ENCODE results near the gene DOLK.
A peak's percentile ranks its signal among the peaks of the same experiment; 100 is the strongest.

The DOLK gene

GRCh38 chr9:128933731-128934130 lies 13.7 kb downstream of the DOLK start:
- no peak for DNase-seq (ENCODE audit: low read depth, low spot score)

DNA sequence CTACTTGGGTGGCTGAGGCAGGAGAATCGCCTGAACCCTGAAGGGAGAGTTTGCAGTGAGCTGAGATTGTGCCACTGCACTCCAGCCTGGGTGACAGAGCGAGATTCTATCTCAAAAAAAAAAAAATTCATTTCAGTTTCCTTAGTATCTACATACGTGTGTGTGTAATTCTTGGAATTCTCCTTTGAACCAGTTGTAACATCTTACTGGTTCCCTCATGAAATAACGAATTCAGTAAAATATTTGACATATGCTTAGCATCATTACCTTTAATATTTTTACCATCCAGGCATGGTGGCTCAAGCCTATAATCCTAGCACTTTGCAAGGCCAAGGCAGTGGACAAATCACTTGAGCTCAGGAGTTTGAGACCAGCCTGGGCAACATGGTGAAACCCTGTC lies 17.8 kb downstream of the DOLK start:
- no peak for DNase-seq (ENCODE audit: low read depth, low spot score)

DNA sequence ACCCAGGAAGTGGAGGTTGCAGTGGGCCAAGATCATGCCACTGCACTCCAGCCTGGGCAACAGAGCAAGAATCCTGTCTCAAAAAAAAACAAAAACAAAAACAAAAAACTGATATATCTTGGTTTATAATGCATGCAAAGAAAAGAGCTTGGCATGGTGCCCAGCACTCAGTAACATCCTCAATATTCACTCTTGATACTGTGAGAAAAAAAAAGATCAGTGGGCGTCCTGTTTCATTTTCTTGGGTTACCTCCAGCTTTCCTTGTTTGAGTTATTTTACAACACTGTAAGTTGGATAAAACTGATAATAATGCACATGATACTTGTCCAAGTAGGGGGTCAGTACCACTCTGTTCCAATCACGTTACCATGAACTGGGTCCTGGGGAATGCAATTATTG lies 18.8 kb downstream of the DOLK start:
- DNase-seq (ENCODE audit: low read depth, low spot score), result no peak

DNA sequence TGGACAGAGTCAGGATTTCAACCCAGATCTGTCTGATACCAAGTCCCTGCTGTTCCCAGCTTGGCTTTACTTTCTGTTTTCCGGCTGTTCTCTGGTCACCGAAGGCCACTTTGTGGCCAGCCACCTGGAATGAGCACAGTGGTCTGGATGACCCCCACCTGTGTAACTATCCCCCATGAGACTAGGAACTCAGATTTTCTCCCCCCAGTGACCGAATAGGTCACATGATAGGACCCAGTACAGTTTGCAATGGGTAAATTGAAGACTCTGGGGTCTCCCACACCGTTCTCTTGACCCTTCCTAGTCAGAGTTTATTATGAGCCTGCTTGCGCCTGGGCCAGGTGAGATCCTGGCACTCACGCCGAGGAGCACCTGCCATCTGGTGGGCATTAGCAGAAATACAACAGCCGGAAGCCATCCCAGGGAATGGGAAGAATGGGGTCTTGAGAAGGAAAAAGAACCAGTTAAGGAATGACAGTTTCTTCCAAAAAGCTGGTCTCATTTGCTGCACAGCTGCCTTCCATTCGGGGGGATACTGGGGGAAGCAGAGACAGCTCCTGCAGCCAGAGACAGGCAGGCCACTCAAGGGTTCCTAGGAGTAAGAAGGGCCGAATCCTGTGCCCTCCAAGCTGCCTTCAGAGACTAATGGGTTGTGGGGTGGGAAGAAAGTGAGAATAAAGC lies 19.5 kb downstream of the DOLK start:
- peak; percentile 16 for DNase-seq (ENCODE audit: low read depth, low spot score)

GRCh38 chr9:128923493-128923883 lies 23.9 kb downstream of the DOLK start:
- no peak for DNase-seq (ENCODE audit: low read depth, low spot score)

DNA sequence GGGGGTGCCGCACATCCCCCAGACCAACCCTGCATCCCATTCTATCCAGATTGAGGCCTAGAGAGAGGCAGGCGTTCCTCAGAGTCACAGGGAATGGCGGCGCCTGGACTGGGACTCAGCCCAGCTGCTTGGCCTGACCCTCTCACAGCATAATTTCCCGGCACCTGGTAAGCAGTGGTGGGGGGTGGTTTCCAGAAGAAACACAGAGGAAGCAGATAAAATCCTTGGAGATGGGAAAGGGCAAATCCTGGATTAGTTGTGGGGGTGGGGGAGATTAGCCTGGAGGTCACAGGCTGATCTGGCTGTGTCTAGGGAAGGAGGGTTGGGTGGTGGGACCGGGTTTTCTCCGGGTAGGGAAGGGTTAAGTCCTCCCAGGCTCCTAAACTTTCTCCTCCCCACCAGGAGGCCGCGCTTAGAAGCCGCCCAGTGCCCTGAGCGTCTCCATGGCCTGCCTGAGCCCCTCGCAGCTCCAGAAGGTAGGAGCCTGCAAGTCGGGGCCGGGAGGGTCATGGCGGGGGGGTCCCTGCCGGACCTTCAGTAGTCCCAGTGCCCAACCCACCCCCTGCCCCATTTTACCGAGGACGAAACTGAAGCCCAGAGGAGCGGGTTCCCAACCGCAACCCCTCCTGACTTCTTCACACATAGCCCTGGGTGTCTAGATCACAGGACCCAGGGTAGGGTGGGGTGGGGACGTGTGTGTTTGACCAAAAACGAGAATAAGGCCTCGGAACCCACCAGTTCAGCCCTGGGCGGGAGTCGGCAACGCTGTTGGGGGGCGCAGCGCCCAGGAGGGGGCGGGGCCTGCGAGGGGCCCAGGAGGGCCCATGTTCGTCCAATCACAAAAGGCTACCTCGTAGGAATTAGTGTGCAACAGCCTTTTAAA lies 25.3 kb downstream of the DOLK start:
- DNase-seq (ENCODE audit: low read depth, low spot score), result no peak

DNA sequence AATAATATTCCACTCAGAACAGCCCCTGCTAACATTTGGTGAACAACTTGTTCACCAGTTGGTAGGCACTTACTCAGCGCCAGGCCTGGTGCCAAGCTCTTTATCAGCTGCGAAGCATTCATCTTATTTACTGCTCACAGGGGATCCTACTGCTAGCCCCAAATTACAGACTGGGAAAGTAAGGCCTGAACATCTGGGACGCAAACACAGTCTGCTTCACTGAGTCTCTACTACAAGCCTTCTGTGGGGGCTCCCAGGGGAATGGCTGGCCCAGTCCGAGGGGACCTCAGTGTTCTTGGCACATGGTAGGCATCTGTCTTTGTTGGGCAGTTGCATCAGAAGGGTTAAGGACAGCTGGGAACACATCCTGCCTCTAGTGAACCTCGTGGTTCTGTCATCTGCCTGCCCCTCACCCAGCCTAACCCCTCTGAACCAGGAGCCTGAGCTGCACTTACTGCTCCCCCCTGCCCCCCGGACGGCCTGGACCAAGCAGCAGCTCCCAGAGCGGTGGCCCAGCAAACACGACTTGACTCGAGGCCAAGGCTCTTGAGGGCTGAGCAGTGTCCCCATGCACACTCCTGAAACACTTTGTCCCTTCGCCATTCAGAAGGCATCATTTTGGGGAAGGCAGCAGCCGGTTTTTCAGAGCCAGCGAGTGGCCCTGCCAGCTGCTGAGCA lies 26.9 kb downstream of the DOLK start, which contains the start of gene PHYHD1:
TSS of gene PHYHD1 (plus strand) at position 602 of the 678 bp plus-strand sequence. CDS start 1,342 bp downstream, outside the sequence.
- no peak for DNase-seq (ENCODE audit: low read depth, low spot score)

- no peak for DNase-seq (ENCODE audit: low read depth, low spot score)
Observed at GRCh38 chr9:128919402-128920089, 27.9 kb downstream of the DOLK start.

DNA sequence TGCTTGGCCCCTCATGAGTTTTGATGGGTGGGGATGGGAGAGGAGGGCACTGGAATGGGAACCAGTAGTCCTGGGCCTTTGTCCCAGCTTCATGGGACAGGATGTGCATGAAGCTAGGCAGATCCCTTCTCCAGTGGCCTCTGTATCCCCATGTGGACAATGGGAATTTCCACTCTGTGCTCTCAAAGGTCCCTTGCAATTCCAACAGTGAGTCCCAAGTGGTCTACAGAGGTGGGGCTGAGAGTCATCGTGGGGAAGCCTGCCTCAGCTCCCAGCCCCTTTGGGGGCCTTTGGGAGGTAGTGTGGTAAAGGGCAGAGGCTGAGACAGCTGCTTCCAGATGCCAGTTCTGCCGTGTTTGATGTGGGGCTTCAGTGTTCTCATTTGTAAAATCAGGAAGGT lies 28.5 kb downstream of the DOLK start:
- no peak for DNase-seq (ENCODE audit: low read depth, low spot score)

DNA sequence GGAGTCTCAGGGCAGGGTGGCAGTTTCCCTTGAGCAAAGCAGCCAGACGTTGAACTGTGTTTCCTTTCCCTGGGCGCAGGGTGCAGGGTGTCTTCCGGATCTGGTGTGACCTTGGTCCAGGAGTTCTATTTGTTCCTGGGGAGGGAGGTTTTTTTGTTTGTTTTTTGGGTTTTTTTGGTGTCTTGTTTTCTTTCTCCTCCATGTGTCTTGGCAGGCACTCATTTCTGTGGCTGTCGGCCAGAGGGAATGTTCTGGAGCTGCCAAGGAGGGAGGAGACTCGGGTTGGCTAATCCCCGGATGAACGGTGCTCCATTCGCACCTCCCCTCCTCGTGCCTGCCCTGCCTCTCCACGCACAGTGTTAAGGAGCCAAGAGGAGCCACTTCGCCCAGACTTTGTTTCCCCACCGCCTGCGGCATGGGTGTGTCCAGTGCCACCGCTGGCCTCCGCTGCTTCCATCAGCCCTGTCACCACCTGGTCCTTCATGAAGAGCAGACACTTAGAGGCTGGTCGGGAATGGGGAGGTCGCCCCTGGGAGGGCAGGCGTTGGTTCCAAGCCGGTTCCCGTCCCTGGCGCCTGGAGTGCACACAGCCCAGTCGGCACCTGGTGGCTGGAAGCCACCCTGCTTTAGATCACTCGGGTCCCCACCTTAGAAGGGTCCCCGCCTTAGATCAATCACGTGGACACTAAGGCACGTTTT lies 30.1 kb downstream of the DOLK start:
- no peak for DNase-seq (ENCODE audit: low read depth, low spot score)

- DNase-seq (ENCODE audit: low read depth, low spot score), result no peak
Observed at GRCh38 chr9:128916745-128917144, 30.7 kb downstream of the DOLK start.

DNA sequence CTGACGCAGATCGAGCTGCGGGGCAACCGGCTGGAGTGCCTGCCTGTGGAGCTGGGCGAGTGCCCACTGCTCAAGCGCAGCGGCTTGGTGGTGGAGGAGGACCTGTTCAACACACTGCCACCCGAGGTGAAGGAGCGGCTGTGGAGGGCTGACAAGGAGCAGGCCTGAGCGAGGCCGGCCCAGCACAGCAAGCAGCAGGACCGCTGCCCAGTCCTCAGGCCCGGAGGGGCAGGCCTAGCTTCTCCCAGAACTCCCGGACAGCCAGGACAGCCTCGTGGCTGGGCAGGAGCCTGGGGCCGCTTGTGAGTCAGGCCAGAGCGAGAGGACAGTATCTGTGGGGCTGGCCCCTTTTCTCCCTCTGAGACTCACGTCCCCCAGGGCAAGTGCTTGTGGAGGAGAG lies 31.2 kb downstream of the DOLK start:
- no peak for DNase-seq (ENCODE audit: low read depth, low spot score)

DNA sequence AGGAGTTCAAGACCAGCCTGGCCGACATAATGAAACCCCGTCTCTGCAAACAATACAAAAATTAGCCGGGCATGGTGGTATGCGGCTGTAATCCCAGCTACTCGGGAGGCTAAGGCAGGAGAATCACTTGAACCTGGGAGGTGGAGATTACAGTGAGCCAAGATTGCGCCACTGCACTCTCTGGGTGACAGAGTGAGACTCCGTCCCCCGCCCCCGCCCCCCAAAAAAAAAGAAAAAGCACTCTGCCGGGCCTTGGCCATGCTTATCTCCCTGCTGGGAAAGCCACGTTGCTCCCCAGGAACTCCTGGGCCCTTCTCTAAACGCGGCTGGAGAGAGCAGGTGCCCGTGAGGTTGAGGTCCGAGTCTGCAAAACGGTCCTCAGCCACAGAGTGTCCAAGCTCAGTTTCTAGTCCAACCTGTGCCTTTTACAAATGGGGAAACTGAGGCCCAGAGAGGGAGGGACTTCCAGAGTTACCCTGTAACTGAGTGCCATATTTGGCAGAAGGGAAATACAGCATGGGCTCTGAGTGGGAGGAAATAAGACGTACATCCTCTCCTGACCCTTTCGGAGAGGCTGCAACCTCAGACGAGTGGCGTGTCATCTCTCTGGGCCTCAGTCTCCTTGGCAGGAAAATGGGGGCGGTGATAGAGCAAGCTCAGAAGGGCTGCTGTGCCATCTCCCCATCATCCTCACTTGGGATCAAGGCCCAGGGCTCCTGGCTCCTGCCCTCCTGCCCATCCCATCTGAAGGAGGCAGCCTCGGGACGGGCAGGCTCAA lies 33.2 kb downstream of the DOLK start:
- DNase-seq (ENCODE audit: low read depth, low spot score), result no peak

- no peak for DNase-seq (ENCODE audit: low read depth, low spot score)
Observed at GRCh38 chr9:128913048-128913900, 34.1 kb downstream of the DOLK start.

DNA sequence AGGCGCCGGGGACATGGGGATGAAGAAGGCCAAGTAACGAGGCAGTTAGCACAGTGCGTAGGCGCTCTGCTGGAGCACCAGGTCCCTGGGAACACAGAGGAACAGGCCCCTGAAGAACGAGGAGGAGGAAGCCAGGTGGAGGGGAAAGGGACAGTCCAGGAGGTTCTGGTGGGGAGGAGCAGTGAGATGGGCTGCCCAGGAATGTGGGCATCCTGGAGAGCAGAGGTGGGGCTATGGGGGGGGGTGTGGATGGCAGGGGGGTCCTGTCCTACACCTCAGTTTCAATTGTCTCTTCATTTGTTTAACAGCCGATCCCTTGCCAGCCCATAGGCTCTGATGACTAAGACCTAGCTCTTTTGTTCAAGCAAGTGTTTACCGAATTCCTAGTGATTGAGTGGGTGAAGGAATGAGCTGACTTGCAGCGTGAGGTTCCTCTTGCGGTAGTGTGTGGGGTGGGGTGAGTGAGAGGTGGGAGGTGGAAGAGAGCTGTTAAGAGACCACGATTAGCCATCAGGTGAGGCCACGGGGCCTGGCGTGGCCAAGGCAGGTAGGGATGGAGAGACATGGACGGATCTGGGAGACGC lies 35.0 kb downstream of the DOLK start:
- no peak for DNase-seq (ENCODE audit: low read depth, low spot score)

- DNase-seq (ENCODE audit: low read depth, low spot score), result no peak
Observed at GRCh38 chr9:128911529-128912035, 35.8 kb downstream of the DOLK start.

DNA sequence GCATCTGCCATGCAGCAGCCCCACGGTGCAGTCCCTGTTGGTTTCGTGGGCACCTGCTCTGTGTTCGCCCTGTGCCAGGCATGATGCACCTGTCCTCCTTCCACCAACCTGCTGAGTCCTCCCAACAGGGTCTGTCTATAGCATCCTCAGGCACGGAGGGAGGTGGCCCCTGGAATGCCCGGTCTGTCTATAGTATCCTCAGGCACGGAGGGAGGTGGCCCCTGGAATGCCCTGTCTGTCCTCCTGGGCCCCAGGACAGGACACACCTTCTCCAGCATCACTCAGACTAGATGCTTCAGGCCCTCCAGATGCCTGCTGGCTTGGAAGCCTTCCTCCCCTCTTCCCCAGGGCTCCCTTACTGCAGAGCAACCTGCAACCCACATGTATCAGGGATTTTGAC lies 36.5 kb downstream of the DOLK start:
- no peak for DNase-seq (ENCODE audit: low read depth, low spot score)

- no peak for DNase-seq (ENCODE audit: low read depth, low spot score)
Observed at GRCh38 chr9:128909859-128910258, 37.5 kb downstream of the DOLK start.

- no peak for DNase-seq (ENCODE audit: low read depth, low spot score)
Observed at GRCh38 chr9:128908372-128908771, 39.0 kb downstream of the DOLK start.
